ENCODE results near the gene C1S. TPM values are rescaled to one million over a fixed set of nuclear protein-coding genes. Genes with fewer than 3 reads are reported as not detected.

The C1S gene
- total RNA-seq, 2 donors from 2014 or later = 1.3 to 4.3 TPM

GRCh38 chr12:7073946-7074345 lies 13.4 kb downstream of the C1S start:
- H3K36me3 Mint-ChIP-seq = no peaks in the 10 kb centered on the region
- H3K9me3 Mint-ChIP-seq = no peaks in the 10 kb centered on the region

GRCh38 chr12:7075518-7075917 lies 15.0 kb downstream of the C1S start:
- no peaks in the 10 kb centered on the region for H3K36me3 Mint-ChIP-seq
- DNase-seq (ENCODE audit: low spot score) = no peak
- H3K9me3 Mint-ChIP-seq = no peaks in the 10 kb centered on the region
- H3K4me3 Mint-ChIP-seq = no peak overlapping the region
- peak overlapping the region; percentile 44 to 51 for H3K27ac Mint-ChIP-seq
- peaks cover 12 to 14% of the 10 kb centered on the region in 2 donors for H3K4me1 Mint-ChIP-seq (ENCODE audit: low read depth in 2 of 2)
- ATAC-seq = peak in 1 of 2 donors; percentile 56
- peaks cover 6 to 33% of the 10 kb centered on the region in 2 donors for H3K27me3 Mint-ChIP-seq

More at GRCh38 chr12:7073946-7074345, 13.4 kb downstream of the C1S start:
- H3K27ac Mint-ChIP-seq = no peak overlapping the region
- ATAC-seq (no peak), DNase-seq (ENCODE audit: low spot score) (no peak)
- no peak overlapping the region for H3K4me3 Mint-ChIP-seq
- H3K27me3 Mint-ChIP-seq = peaks cover 6 to 33% of the 10 kb centered on the region in 2 donors
- peaks cover 12 to 14% of the 10 kb centered on the region in 2 donors for H3K4me1 Mint-ChIP-seq (ENCODE audit: low read depth in 2 of 2)

- no peak for DNase-seq (ENCODE audit: low spot score)
- ATAC-seq = no peak
Observed at GRCh38 chr12:7075939-7076338, 15.4 kb downstream of the C1S start.

GRCh38 chr12:7076493-7076892 lies 16.0 kb downstream of the C1S start:
- H3K27ac Mint-ChIP-seq = no peak overlapping the region
- ATAC-seq (no peak), DNase-seq (ENCODE audit: low spot score) (no peak)
- peaks cover 12 to 14% of the 10 kb centered on the region in 2 donors for H3K4me1 Mint-ChIP-seq (ENCODE audit: low read depth in 2 of 2)
- no peaks in the 10 kb centered on the region for H3K9me3 Mint-ChIP-seq
- peaks cover 6 to 33% of the 10 kb centered on the region in 2 donors for H3K27me3 Mint-ChIP-seq
- no peaks in the 10 kb centered on the region for H3K36me3 Mint-ChIP-seq
- H3K4me3 Mint-ChIP-seq = no peak overlapping the region

More at GRCh38 chr12:7075939-7076338, 15.4 kb downstream of the C1S start:
- H3K27me3 Mint-ChIP-seq = peaks cover 6 to 33% of the 10 kb centered on the region in 2 donors
- H3K4me1 Mint-ChIP-seq (ENCODE audit: low read depth in 2 of 2) = peaks cover 12 to 14% of the 10 kb centered on the region in 2 donors
- peak overlapping the region; percentile 44 to 51 for H3K27ac Mint-ChIP-seq
- H3K4me3 Mint-ChIP-seq = no peak overlapping the region
- no peaks in the 10 kb centered on the region for H3K9me3 Mint-ChIP-seq
- no peaks in the 10 kb centered on the region for H3K36me3 Mint-ChIP-seq

GRCh38 chr12:7078163-7078562 lies 17.6 kb downstream of the C1S start:
- H3K27ac Mint-ChIP-seq = no peak overlapping the region
- ATAC-seq (no peak), DNase-seq (ENCODE audit: low spot score) (no peak)
- H3K27me3 Mint-ChIP-seq = peaks cover 6 to 20% of the 10 kb centered on the region in 2 donors
- H3K4me1 Mint-ChIP-seq (ENCODE audit: low read depth in 2 of 2) = peaks cover 15 to 17% of the 10 kb centered on the region in 2 donors
- no peak overlapping the region for H3K4me3 Mint-ChIP-seq
- peaks cover 4% of the 10 kb centered on the region for H3K36me3 Mint-ChIP-seq
- H3K9me3 Mint-ChIP-seq = peaks cover 3% of the 10 kb centered on the region

GRCh38 chr12:7079826-7080125 lies 19.3 kb downstream of the C1S start:
- Mint-ChIP-seq H3K27me3 (peaks cover 4 to 14% of the 10 kb centered on the region in 2 donors), H3K27ac (no peak overlapping the region), H3K36me3 (peaks cover 8% of the 10 kb centered on the region), H3K9me3 (peaks cover 5% of the 10 kb centered on the region), H3K4me3 (no peak overlapping the region), H3K4me1 (ENCODE audit: low read depth in 2 of 2) (peaks cover 18 to 21% of the 10 kb centered on the region in 2 donors)
- ATAC-seq (no peak), DNase-seq (ENCODE audit: low spot score) (no peak)

GRCh38 chr12:7081037-7081436 lies 20.5 kb downstream of the C1S start:
- Mint-ChIP-seq H3K4me3 (no peak overlapping the region), H3K27ac (no peak overlapping the region), H3K36me3 (peaks cover 8% of the 10 kb centered on the region), H3K4me1 (ENCODE audit: low read depth in 2 of 2) (peaks cover 8 to 12% of the 10 kb centered on the region in 2 donors), H3K27me3 (peaks cover 2 to 5% of the 10 kb centered on the region in 2 donors), H3K9me3 (peaks cover 5% of the 10 kb centered on the region)
- no peak for DNase-seq (ENCODE audit: low spot score)
- ATAC-seq = no peak

GRCh38 chr12:7083125-7083524 lies 22.6 kb downstream of the C1S start:
- Mint-ChIP-seq H3K4me3 (peak overlapping the region; percentile 2), H3K4me1 (ENCODE audit: low read depth in 2 of 2) (peaks cover 5 to 7% of the 10 kb centered on the region in 2 donors), H3K9me3 (peaks cover 5% of the 10 kb centered on the region), H3K27me3 (no peaks in the 10 kb centered on the region), H3K27ac (peak overlapping the region in 1 of 2 donors; percentile 2), H3K36me3 (peaks cover 8% of the 10 kb centered on the region)
- peak in 1 of 2 donors; percentile 49 for ATAC-seq
- no peak for DNase-seq (ENCODE audit: low spot score)

- Mint-ChIP-seq H3K27ac (no peak overlapping the region), H3K4me3 (no peak overlapping the region), H3K9me3 (no peaks in the 10 kb centered on the region), H3K4me1 (ENCODE audit: low read depth in 2 of 2) (peaks cover 5% of the 10 kb centered on the region in 2 donors), H3K27me3 (no peaks in the 10 kb centered on the region), H3K36me3 (no peaks in the 10 kb centered on the region)
- DNase-seq (ENCODE audit: low spot score) = no peak
- ATAC-seq = peak in 1 of 2 donors; percentile 3
Observed at GRCh38 chr12:7089196-7089871, 28.8 kb downstream of the C1S start.

- H3K27ac Mint-ChIP-seq = no peak overlapping the region
- no peaks in the 10 kb centered on the region for H3K27me3 Mint-ChIP-seq
- DNase-seq (ENCODE audit: low spot score) (no peak), ATAC-seq (no peak)
- no peaks in the 10 kb centered on the region for H3K9me3 Mint-ChIP-seq
- H3K4me1 Mint-ChIP-seq (ENCODE audit: low read depth in 2 of 2) = peaks cover 5% of the 10 kb centered on the region in 2 donors
- H3K4me3 Mint-ChIP-seq = no peak overlapping the region
- no peaks in the 10 kb centered on the region for H3K36me3 Mint-ChIP-seq
Observed at GRCh38 chr12:7090222-7090998, 29.9 kb downstream of the C1S start.

GRCh38 chr12:7091171-7091570 lies 30.7 kb downstream of the C1S start:
- H3K36me3 Mint-ChIP-seq = no peaks in the 10 kb centered on the region
- ATAC-seq (no peak), DNase-seq (ENCODE audit: low spot score) (no peak)
- H3K4me3 Mint-ChIP-seq = peak overlapping the region; percentile 15
- H3K9me3 Mint-ChIP-seq = no peaks in the 10 kb centered on the region
- no peak overlapping the region for H3K27ac Mint-ChIP-seq
- no peaks in the 10 kb centered on the region for H3K27me3 Mint-ChIP-seq
- peaks cover 5% of the 10 kb centered on the region in 2 donors for H3K4me1 Mint-ChIP-seq (ENCODE audit: low read depth in 2 of 2)

- Mint-ChIP-seq H3K4me1 (ENCODE audit: low read depth in 2 of 2) (peaks cover 5% of the 10 kb centered on the region in 2 donors), H3K4me3 (peak overlapping the region; percentile 75), H3K27ac (peak overlapping the region in 1 of 2 donors; percentile 75), H3K9me3 (no peaks in the 10 kb centered on the region), H3K36me3 (no peaks in the 10 kb centered on the region), H3K27me3 (no peaks in the 10 kb centered on the region)
- ATAC-seq (no peak), DNase-seq (ENCODE audit: low spot score) (no peak)
Observed at GRCh38 chr12:7091660-7092228, 31.2 kb downstream of the C1S start.

GRCh38 chr12:7092229-7092985 lies 31.9 kb downstream of the C1S start, which contains the start of gene C1R:
TSS of gene C1R (minus strand) at chr12:7092445. CDS start at chr12:7092388, 57 bp downstream.
- peak; percentile 55 to 66 for ATAC-seq
- Mint-ChIP-seq H3K27ac (peak within 1 kb of the TSS in 1 of 2 donors; percentile 75), H3K27me3 (no peaks in the 10 kb centered on the region), H3K9me3 (no peaks in the 10 kb centered on the region), H3K4me1 (ENCODE audit: low read depth in 2 of 2) (peaks cover 5% of the 10 kb centered on the region in 2 donors), H3K36me3 (no peaks in the 10 kb centered on the region), H3K4me3 (peak within 1 kb of the TSS; percentile 75)
- DNase-seq (ENCODE audit: low spot score) = peak; percentile 70

Data from natural killer cell treated with Interleukin-12 subunit alpha and Interleukin-12 subunit beta and Interleukin-15 and Interleukin-18, amount 100 ng/mL, for 72 hours (primary cell).